Stomach (tissue), 4 donors: ENCODE results near the gene ZNF516.

Source experiments
- CTCF ChIP-seq, 7 experiments: fragments of 450-650 bp in 4 of 7; fragments of 200-600 bp in 3 of 7; sonication (generic) in 3 of 7; IDR thresholded peaks; one replicate each; pipeline ENCODE4 v1.5.1; 2016 to 2019; ENCODE audit warnings: antibody characterized with exemption in 7 of 7, control low read depth in 2 of 7, mild to moderate bottlenecking in 1 of 7
- EP300 ChIP-seq: sonication (generic); formaldehyde crosslinking; IDR thresholded peaks from one replicate; pipeline ENCODE4 v1.6.1; 2017; ENCODE audit warnings: antibody characterized with exemption
- POLR2AphosphoS5 ChIP-seq, 3 donors: sonication (generic); formaldehyde crosslinking; IDR thresholded peaks; one replicate each; pipeline ENCODE4 v1.6.1; 2016; ENCODE audit warnings: antibody characterized with exemption in 3 of 3

- TF ChIP-seq EP300 (no peak), POLR2AphosphoS5 (IDR thresholded peaks at IDR 0.05) (no peak), CTCF (IDR thresholded peaks at IDR 0.05) (no peak)
Observed at GRCh38 chr18:76378526-76379215, 116.4 kb downstream of the ZNF516 start.
